Measurements from ENCODE around the gene SLC31A1. TPM values are rescaled to one million over a fixed set of nuclear protein-coding genes. Genes with fewer than 3 reads are reported as not detected.

The SLC31A1 gene
- total RNA-seq, 1 experiment from 2014 or later, result 56.3 TPM

- intact Hi-C loops (cut with micrococcal nuclease), result no loop called here
- Mint-ChIP-seq H3K27me3 (ENCODE audit: insufficient read depth, unreplicated experiment) (no peaks in the 10 kb centered on the region), H3K9me3 (ENCODE audit: unreplicated experiment) (no peaks in the 10 kb centered on the region), H3K36me3 (ENCODE audit: insufficient read depth, unreplicated experiment) (peaks cover 84% of the 10 kb centered on the region), H3K4me3 (ENCODE audit: unreplicated experiment) (no peak overlapping the region), H3K27ac (ENCODE audit: low read depth, unreplicated experiment) (no peak overlapping the region), H3K4me1 (ENCODE audit: insufficient read depth, unreplicated experiment) (no peaks in the 10 kb centered on the region)
- BruUV-seq (replicated peaks), result no TSS peak
- CTCF ChIA-PET, result interaction anchor here (0.6 to 0.7 kb wide), 2 partner anchors 98 to 149 kb away, joined by 3 read pairs; partner anchors contain the start of gene CDC26
- TF ChIP-seq CTCF (IDR thresholded peaks at IDR 0.05; ENCODE audit: unreplicated experiment), result no peak
- no peak for DNase-seq (ENCODE audit: unreplicated experiment)
- POLR2A ChIA-PET, result interaction anchor here (1.0 kb wide), 1 partner anchor 44 kb away, joined by 3 read pairs; the partner anchor contains the start of gene SLC31A1
Observed at GRCh38 chr9:113177251-113177650, 44.1 kb upstream of the SLC31A1 start.

- no TSS peak for BruUV-seq (replicated peaks)
- Mint-ChIP-seq H3K36me3 (ENCODE audit: insufficient read depth, unreplicated experiment) (peaks cover 84% of the 10 kb centered on the region), H3K9me3 (ENCODE audit: unreplicated experiment) (no peaks in the 10 kb centered on the region), H3K4me3 (ENCODE audit: unreplicated experiment) (no peak overlapping the region), H3K27ac (ENCODE audit: low read depth, unreplicated experiment) (no peak overlapping the region), H3K4me1 (ENCODE audit: insufficient read depth, unreplicated experiment) (no peaks in the 10 kb centered on the region), H3K27me3 (ENCODE audit: insufficient read depth, unreplicated experiment) (no peaks in the 10 kb centered on the region)
- POLR2A ChIA-PET, result interaction anchor here (1.1 to 2.7 kb wide), 2 partner anchors 13 to 42 kb away, joined by 3 to 9 read pairs; no protein-coding TSS in a partner anchor
- CTCF ChIA-PET, result no interaction called here
- no peak for TF ChIP-seq CTCF (IDR thresholded peaks at IDR 0.05; ENCODE audit: unreplicated experiment)
- intact Hi-C loops (cut with micrococcal nuclease), result no loop called here
- DNase-seq (ENCODE audit: unreplicated experiment), result no peak
Observed at GRCh38 chr9:113178087-113178486, 43.3 kb upstream of the SLC31A1 start.

GRCh38 chr9:113179839-113180238 is 41.5 kb upstream of the SLC31A1 start:
- CTCF ChIA-PET, result interaction anchor here (0.6 kb wide), 3 partner anchors 27 to 231 kb away, joined by 3 to 5 read pairs (median 4); no protein-coding TSS in a partner anchor
- intact Hi-C loops (cut with micrococcal nuclease), result no loop called here
- Mint-ChIP-seq H3K9me3 (ENCODE audit: unreplicated experiment) (no peaks in the 10 kb centered on the region), H3K27me3 (ENCODE audit: insufficient read depth, unreplicated experiment) (no peaks in the 10 kb centered on the region), H3K4me1 (ENCODE audit: insufficient read depth, unreplicated experiment) (peaks cover 6% of the 10 kb centered on the region), H3K4me3 (ENCODE audit: unreplicated experiment) (no peak overlapping the region), H3K27ac (ENCODE audit: low read depth, unreplicated experiment) (no peak overlapping the region), H3K36me3 (ENCODE audit: insufficient read depth, unreplicated experiment) (peaks cover 85% of the 10 kb centered on the region)
- no TSS peak for BruUV-seq (replicated peaks)
- DNase-seq (ENCODE audit: unreplicated experiment), result no peak
- TF ChIP-seq CTCF (IDR thresholded peaks at IDR 0.05; ENCODE audit: unreplicated experiment), result no peak
- POLR2A ChIA-PET, result interaction anchor here (1.0 to 2.7 kb wide), 2 partner anchors 11 to 428 kb away, joined by 3 to 9 read pairs; no protein-coding TSS in a partner anchor

- no peak for TF ChIP-seq CTCF (IDR thresholded peaks at IDR 0.05; ENCODE audit: unreplicated experiment)
- intact Hi-C loops (cut with micrococcal nuclease), result no loop called here
- H3K4me3 Mint-ChIP-seq (ENCODE audit: unreplicated experiment), result no peak overlapping the region
- H3K36me3 Mint-ChIP-seq (ENCODE audit: insufficient read depth, unreplicated experiment), result peaks cover 85% of the 10 kb centered on the region
- no peaks in the 10 kb centered on the region for H3K27me3 Mint-ChIP-seq (ENCODE audit: insufficient read depth, unreplicated experiment)
- no peaks in the 10 kb centered on the region for H3K9me3 Mint-ChIP-seq (ENCODE audit: unreplicated experiment)
- POLR2A ChIA-PET, result interaction anchor here (0.9 kb wide), 1 partner anchor 9 kb away, joined by 3 read pairs; no protein-coding TSS in a partner anchor
- CTCF ChIA-PET, result interaction anchor here (0.7 to 1.1 kb wide), 2 partner anchors 18 to 220 kb away, joined by 4 read pairs; partner anchors contain the start of gene ALAD
- H3K4me1 Mint-ChIP-seq (ENCODE audit: insufficient read depth, unreplicated experiment), result peaks cover 17% of the 10 kb centered on the region
- no peak overlapping the region for H3K27ac Mint-ChIP-seq (ENCODE audit: low read depth, unreplicated experiment)
- BruUV-seq (replicated peaks), result no TSS peak
- DNase-seq (ENCODE audit: unreplicated experiment), result no peak
Observed at GRCh38 chr9:113181165-113181564, 40.2 kb upstream of the SLC31A1 start.
